Hepatocyte (in vitro differentiated cells): ENCODE data around the gene SAMD14.

Experiments
- CTCF ChIP-seq: fragments of 200-600 bp; sonication (generic); IDR thresholded peaks from 2 replicates; pipeline ENCODE4 v1.5.1; 2016; ENCODE audit warnings: antibody characterized with exemption, mild to moderate bottlenecking; ENCODE audit not compliant: poor library complexity
- EZH2 ChIP-seq: fragments of 200-600 bp; sonication (generic); IDR thresholded peaks from 2 replicates; pipeline ENCODE4 v1.6.1; 2016; ENCODE audit warnings: antibody characterized with exemption, mild to moderate bottlenecking, borderline replicate concordance
- EZH2phosphoT487 ChIP-seq: fragments of 200-600 bp; sonication (generic); IDR thresholded peaks from one replicate; pipeline ENCODE4 v1.6.1; 2018; ENCODE audit warnings: antibody characterized with exemption, mild to moderate bottlenecking, low read depth, moderate library complexity; ENCODE audit not compliant: unreplicated experiment, severe bottlenecking

- TF ChIP-seq EZH2: no peak
- no peak for TF ChIP-seq CTCF
- TF ChIP-seq EZH2phosphoT487: no peak
Observed at GRCh38 chr17:50165066-50165465, 35.1 kb upstream of the SAMD14 start.
